Spinal cord (tissue), 10 donors: ENCODE results near the gene FBP1. TPM values are rescaled to one million over a fixed set of nuclear protein-coding genes. Genes with fewer than 3 reads are reported as not detected.

Source experiments
- DNase-seq, 6 donors: peaks; one replicate each; pipeline versions ENCODE4 v3.0.0 to v3.0.0-alpha.2; 2013 to 2015; ENCODE audit warnings: low spot score in 6 of 6, low read depth in 4 of 6
- H3K27ac ChIP-seq: one replicate; pipeline ENCODE4 v1.5.1; 2013; ENCODE audit warnings: low read depth, low read length, control low read depth
- H3K27me3 ChIP-seq: one replicate; pipeline ENCODE4 v1.6.1; 2013; ENCODE audit warnings: low read length; ENCODE audit not compliant: control insufficient read depth, insufficient read depth
- H3K36me3 ChIP-seq: one replicate; pipeline ENCODE4 v1.6.1; 2013; ENCODE audit warnings: low read length; ENCODE audit not compliant: control insufficient read depth, insufficient read depth
- H3K4me1 ChIP-seq: one replicate; pipeline ENCODE4 v1.6.1; 2013; ENCODE audit warnings: low read length; ENCODE audit not compliant: control insufficient read depth, insufficient read depth
- H3K4me3 ChIP-seq: one replicate; pipeline ENCODE4 v1.5.1; 2013; ENCODE audit warnings: low read depth, low read length, control low read depth
- H3K9me3 ChIP-seq: one replicate; pipeline ENCODE4 v1.6.1; 2013; ENCODE audit warnings: low read length; ENCODE audit not compliant: control insufficient read depth, insufficient read depth
- WGBS: methylation state at CpG from one replicate; pipeline ENCODE4 v1.1.5; 2013; ENCODE audit warnings: missing lambda C conversion rate; ENCODE audit not compliant: insufficient coverage; 5-methylcytosine and 5-hydroxymethylcytosine counted together
- polyA plus RNA-seq, 2 donors: library from polyadenylated mRNA; unstranded; fragments of 120-200 nt; gene quantifications; one replicate each; pipeline ENCODE4 v1.2.1, GENCODE V29; 2013; ENCODE audit not compliant: insufficient read length in 2 of 2
- total RNA-seq, 2 donors: library from RNA; depleted of rRNA in 1 of 2; stranded (reverse); fragments of 120-200 nt in 1 of 2; fragments of >200 nt in 1 of 2; gene quantifications; one replicate each; pipeline versions ENCODE4 v1.2.3 to v1.2.4, GENCODE V29; 2013 to 2014
- donor health status: healthy.

Gene FBP1
- total and polyA plus RNA-seq, 4 donors: 1.0 to 2.2 (median 1.5) TPM

GRCh38 chr9:94675008-94675881 lies 35.9 kb upstream of the FBP1 start:
- DNase-seq: peak in 1 of 6 donors; percentile 57
- no peaks in the 10 kb centered on the region for H3K27me3 ChIP-seq
- no peaks in the 10 kb centered on the region for H3K36me3 ChIP-seq
- H3K4me3 ChIP-seq: no peak overlapping the region
- H3K27ac ChIP-seq: no peak overlapping the region
- WGBS: 69% methylated on average over 4 of the region's 7 CpGs
- H3K4me1 ChIP-seq: no peaks in the 10 kb centered on the region
- no peaks in the 10 kb centered on the region for H3K9me3 ChIP-seq

- Histone ChIP-seq H3K27me3 (no peaks in the 10 kb centered on the region), H3K4me3 (no peak overlapping the region), H3K9me3 (no peaks in the 10 kb centered on the region), H3K27ac (no peak overlapping the region), H3K4me1 (no peaks in the 10 kb centered on the region), H3K36me3 (no peaks in the 10 kb centered on the region)
- no CpG with 5 or more reads among the region's 2 CpGs for WGBS
- no peak for DNase-seq
These were observed 33.6 kb upstream of the FBP1 start for GRCh38 chr9:94672811-94673487.

- Histone ChIP-seq H3K27me3 (no peaks in the 10 kb centered on the region), H3K27ac (no peak overlapping the region), H3K9me3 (no peaks in the 10 kb centered on the region), H3K4me3 (no peak overlapping the region), H3K4me1 (no peaks in the 10 kb centered on the region), H3K36me3 (no peaks in the 10 kb centered on the region)
- 95% methylated on average over 7 of the region's 17 CpGs for WGBS
- DNase-seq: peak in 2 of 6 donors; percentile 66 to 84
These were observed 29.8 kb upstream of the FBP1 start for GRCh38 chr9:94668928-94669729.

GRCh38 chr9:94668418-94668927 lies 29.2 kb upstream of the FBP1 start:
- Histone ChIP-seq H3K27me3 (no peaks in the 10 kb centered on the region), H3K27ac (no peak overlapping the region), H3K36me3 (no peaks in the 10 kb centered on the region), H3K4me3 (no peak overlapping the region), H3K4me1 (no peaks in the 10 kb centered on the region), H3K9me3 (no peaks in the 10 kb centered on the region)
- WGBS: 90% methylated on average over 2 of the region's 6 CpGs
- no peak for DNase-seq

GRCh38 chr9:94666364-94667099 lies 27.2 kb upstream of the FBP1 start:
- WGBS: 83% methylated on average over 10 of the region's 14 CpGs
- no peak for DNase-seq
- Histone ChIP-seq H3K27ac (no peak overlapping the region), H3K4me3 (no peak overlapping the region), H3K9me3 (no peaks in the 10 kb centered on the region), H3K27me3 (no peaks in the 10 kb centered on the region), H3K4me1 (no peaks in the 10 kb centered on the region), H3K36me3 (no peaks in the 10 kb centered on the region)

GRCh38 chr9:94665613-94666012 lies 26.3 kb upstream of the FBP1 start:
- H3K36me3 ChIP-seq: no peaks in the 10 kb centered on the region
- no peak overlapping the region for H3K4me3 ChIP-seq
- H3K9me3 ChIP-seq: no peaks in the 10 kb centered on the region
- no peak overlapping the region for H3K27ac ChIP-seq
- H3K4me1 ChIP-seq: no peaks in the 10 kb centered on the region
- DNase-seq: no peak
- H3K27me3 ChIP-seq: no peaks in the 10 kb centered on the region
- WGBS: 88% methylated on average over 3 of the region's 3 CpGs

GRCh38 chr9:94664801-94665200 lies 25.5 kb upstream of the FBP1 start:
- no peak overlapping the region for H3K27ac ChIP-seq
- no peaks in the 10 kb centered on the region for H3K27me3 ChIP-seq
- no peaks in the 10 kb centered on the region for H3K36me3 ChIP-seq
- DNase-seq: no peak
- no peak overlapping the region for H3K4me3 ChIP-seq
- H3K4me1 ChIP-seq: no peaks in the 10 kb centered on the region
- 85% methylated on average over 2 of the region's 2 CpGs for WGBS
- no peaks in the 10 kb centered on the region for H3K9me3 ChIP-seq

- no peaks in the 10 kb centered on the region for H3K36me3 ChIP-seq
- no peaks in the 10 kb centered on the region for H3K4me1 ChIP-seq
- no peaks in the 10 kb centered on the region for H3K9me3 ChIP-seq
- WGBS: 95% methylated on average over 2 of the region's 3 CpGs
- no peak overlapping the region for H3K4me3 ChIP-seq
- no peak for DNase-seq
- H3K27me3 ChIP-seq: no peaks in the 10 kb centered on the region
- H3K27ac ChIP-seq: no peak overlapping the region
These were observed 24.3 kb upstream of the FBP1 start for GRCh38 chr9:94663640-94664039.

GRCh38 chr9:94663140-94663539 lies 23.8 kb upstream of the FBP1 start:
- no peak overlapping the region for H3K4me3 ChIP-seq
- H3K27ac ChIP-seq: no peak overlapping the region
- no peaks in the 10 kb centered on the region for H3K4me1 ChIP-seq
- no peaks in the 10 kb centered on the region for H3K9me3 ChIP-seq
- WGBS: 77% methylated on average over 8 of the region's 8 CpGs
- no peak for DNase-seq
- no peaks in the 10 kb centered on the region for H3K36me3 ChIP-seq
- H3K27me3 ChIP-seq: no peaks in the 10 kb centered on the region
